CD14-positive monocyte (primary cell): ENCODE results near the gene SCYL1. TPM values are rescaled to one million over a fixed set of nuclear protein-coding genes. Genes with fewer than 3 reads are reported as not detected.

Experiments used
- DNase-seq, 3 donors: peaks; one replicate each; pipeline ENCODE4 v3.0.0-alpha.2; 2011 to 2022
- H2AFZ ChIP-seq: 2 replicates; pipeline ENCODE4 v1.6.0; 2012; ENCODE audit warnings: mild to moderate bottlenecking, low read depth, low read length, inconsistent platforms; ENCODE audit not compliant: insufficient read depth, poor library complexity, severe bottlenecking
- H3K27ac ChIP-seq, 2 donors: 1 replicate in 1 of 2; 2 replicates in 1 of 2; pipeline ENCODE4 v1.5.1; 2012 to 2013; ENCODE audit warnings: low read length in 2 of 2, control low read depth in 1 of 2, inconsistent platforms in 1 of 2, low read depth in 1 of 2, mild to moderate bottlenecking in 1 of 2
- H3K27me3 ChIP-seq, 2 donors: one replicate each; pipeline versions ENCODE4 v1.6.0 to v1.6.1; 2011 to 2013; ENCODE audit warnings: low read length in 2 of 2; ENCODE audit not compliant: control insufficient read depth in 2 of 2, insufficient read depth in 2 of 2
- H3K36me3 ChIP-seq, 2 donors: replicated peaks in 1 of 2; 1 replicate in 1 of 2; 2 replicates in 1 of 2; pipeline versions ENCODE4 v1.5.1 to v1.6.1; 2012 to 2013; ENCODE audit warnings: low read length in 2 of 2, control low read depth in 1 of 2, inconsistent platforms in 1 of 2, mild to moderate bottlenecking in 1 of 2; ENCODE audit not compliant: insufficient read depth in 2 of 2, control insufficient read depth in 1 of 2
- H3K4me1 ChIP-seq, 2 donors: 1 replicate in 1 of 2; 2 replicates in 1 of 2; pipeline versions ENCODE4 v1.5.1 to v1.6.1; 2012 to 2013; ENCODE audit warnings: low read length in 2 of 2, control low read depth in 1 of 2, inconsistent platforms in 1 of 2, mild to moderate bottlenecking in 1 of 2, moderate library complexity in 1 of 2; ENCODE audit not compliant: insufficient read depth in 2 of 2, control insufficient read depth in 1 of 2
- H3K4me2 ChIP-seq: replicated peaks from 2 replicates; pipeline ENCODE3; 2012; ENCODE audit warnings: low read length, moderate library complexity, mild to moderate bottlenecking; ENCODE audit not compliant: poor library complexity, severe bottlenecking; ENCODE audit errors: extremely low read depth
- H3K4me3 ChIP-seq, 3 experiments: fragments of 200-600 bp in 1 of 3; sonication (generic) in 1 of 3; replicated peaks in 1 of 3; 1 replicate in 2 of 3; 2 replicates in 1 of 3; pipeline ENCODE4 v1.5.1; 2011 to 2013; ENCODE audit warnings: low read length in 3 of 3, mild to moderate bottlenecking in 3 of 3, control low read depth in 2 of 3, low read depth in 2 of 3, inconsistent platforms in 1 of 3, moderate library complexity in 1 of 3
- H3K79me2 ChIP-seq: 2 replicates; pipeline ENCODE4 v1.6.0; 2012; ENCODE audit warnings: mild to moderate bottlenecking, control low read depth, inconsistent platforms, low read length, moderate library complexity; ENCODE audit not compliant: insufficient read depth
- H3K9ac ChIP-seq: 2 replicates; pipeline ENCODE4 v1.6.0; 2017; ENCODE audit warnings: low read length, mild to moderate bottlenecking; ENCODE audit not compliant: insufficient read depth, poor library complexity, severe bottlenecking
- H3K9me3 ChIP-seq, 2 donors: replicated peaks in 1 of 2; 1 replicate in 1 of 2; 2 replicates in 1 of 2; pipeline versions ENCODE4 v1.5.1 to v1.6.1; 2012 to 2013; ENCODE audit warnings: low read length in 2 of 2, control low read depth in 1 of 2; ENCODE audit not compliant: control insufficient read depth in 1 of 2, insufficient read depth in 1 of 2
- H4K20me1 ChIP-seq: 2 replicates; pipeline ENCODE4 v1.6.0; 2012; ENCODE audit warnings: mild to moderate bottlenecking, low read length, control low read depth, moderate library complexity; ENCODE audit not compliant: insufficient read depth
- H3K27ac Mint-ChIP-seq, 7 donors: one replicate each; pipeline ENCODE4 v1.8.0; 2020; ENCODE audit warnings: mild to moderate bottlenecking in 7 of 7, mixed read lengths in 7 of 7, moderate library complexity in 6 of 7, inconsistent platforms in 2 of 7
- H3K27me3 Mint-ChIP-seq, 3 donors: one replicate each; pipeline ENCODE4 v1.8.0; 2021 to 2022; ENCODE audit warnings: low read depth in 3 of 3, mild to moderate bottlenecking in 3 of 3, mixed read lengths in 3 of 3, moderate library complexity in 3 of 3, inconsistent platforms in 1 of 3
- H3K36me3 Mint-ChIP-seq, 2 donors: one replicate each; pipeline ENCODE4 v1.8.0; 2020; ENCODE audit warnings: mixed read lengths in 2 of 2, inconsistent platforms in 1 of 2, mild to moderate bottlenecking in 1 of 2
- H3K4me1 Mint-ChIP-seq: one replicate; pipeline ENCODE4 v1.8.0; 2020; ENCODE audit warnings: mild to moderate bottlenecking, mixed read lengths
- H3K4me3 Mint-ChIP-seq, 2 donors: one replicate each; pipeline ENCODE4 v1.8.0; 2020; ENCODE audit warnings: mild to moderate bottlenecking in 2 of 2, mixed read lengths in 2 of 2, moderate library complexity in 1 of 2
- H3K9me3 Mint-ChIP-seq, 7 donors: one replicate each; pipeline ENCODE4 v1.8.0; 2020 to 2022; ENCODE audit warnings: mixed read lengths in 7 of 7, mild to moderate bottlenecking in 6 of 7, moderate library complexity in 6 of 7, inconsistent platforms in 2 of 7
- CTCF ChIP-seq: fragments of 200-600 bp; IDR thresholded peaks from one replicate; pipeline ENCODE4 v1.8.0; 2022; ENCODE audit warnings: antibody characterized with exemption, mild to moderate bottlenecking
- WGBS: methylation state at CpG from one replicate; pipeline ENCODE4 v1.1.5; 2013; ENCODE audit warnings: missing lambda C conversion rate; ENCODE audit not compliant: insufficient coverage; 5-methylcytosine and 5-hydroxymethylcytosine counted together
- intact Hi-C, 2 donors: fragments of 100-400 bp; cut with micrococcal nuclease; formaldehyde crosslinking; loops; one replicate each; pipeline versions ENCODE4 v1.15.0 to v1.15.1; 2023
- polyA plus RNA-seq, 3 donors: library from polyadenylated mRNA; depleted of rRNA in 1 of 3; unstranded in 2 of 3; stranded (reverse) in 1 of 3; fragments of 300-500 nt in 2 of 3; fragments of >200 nt in 1 of 3; fragmentation: Illumina TruSeq in 2 of 3; gene quantifications; 1 replicate in 2 of 3; 2 replicates in 1 of 3; pipeline ENCODE4 v1.2.3, GENCODE V29; 2012 to 2021

SCYL1 gene
- polyA plus RNA-seq, 3 donors: 18.6 to 71.6 (median 29.7) TPM

- 100% methylated on average over 1 of the region's 8 CpGs for WGBS
- Mint-ChIP-seq H3K4me3 (no peak overlapping the region), H3K4me1 (peaks cover 49% of the 10 kb centered on the region), H3K27ac (peak overlapping the region in 2 of 7 donors; percentile 80 to 90), H3K9me3 (peaks cover 0 to 2% (median 0%) of the 10 kb centered on the region in 7 donors), H3K36me3 (peaks cover 62 to 74% of the 10 kb centered on the region in 2 donors), H3K27me3 (peaks cover 0 to 2% (median 0%) of the 10 kb centered on the region in 3 donors)
- Histone ChIP-seq H3K79me2 (peaks cover 96% of the 10 kb centered on the region), H3K9ac (no peak overlapping the region), H3K9me3 (no peaks in the 10 kb centered on the region), H3K4me3 (no peak overlapping the region), H3K27ac (peak overlapping the region in 1 of 2 donors; percentile 42), H3K4me2 (no peak overlapping the region), H4K20me1 (peaks cover 92% of the 10 kb centered on the region), H3K27me3 (no peaks in the 10 kb centered on the region), H3K4me1 (peaks cover 32 to 59% of the 10 kb centered on the region in 2 donors), H3K36me3 (peaks cover 71 to 73% of the 10 kb centered on the region in 2 donors), H2AFZ (no peak overlapping the region)
- intact Hi-C loops: no loop called here
- no peak for TF ChIP-seq CTCF
- no peak for DNase-seq
Measured at GRCh38 chr11:65580756-65581155, 55.9 kb downstream of the SCYL1 start.

GRCh38 chr11:65581928-65582327 lies 57.0 kb downstream of the SCYL1 start:
- peaks cover 77 to 82% of the 10 kb centered on the region in 2 donors for H3K36me3 ChIP-seq
- no peak overlapping the region for H2AFZ ChIP-seq
- H3K27ac ChIP-seq: peak overlapping the region; percentile 1 to 42
- H3K4me2 ChIP-seq: no peak overlapping the region
- no peaks in the 10 kb centered on the region for H3K27me3 ChIP-seq
- H3K4me3 ChIP-seq: no peak overlapping the region
- peaks cover 69 to 79% of the 10 kb centered on the region in 2 donors for H3K36me3 Mint-ChIP-seq
- 100% methylated on average over 3 of the region's 3 CpGs for WGBS
- no peaks in the 10 kb centered on the region for H3K9me3 ChIP-seq
- DNase-seq: no peak
- peaks cover 0 to 2% (median 0%) of the 10 kb centered on the region in 7 donors for H3K9me3 Mint-ChIP-seq
- H3K27ac Mint-ChIP-seq: peak overlapping the region in 6 of 7 donors; percentile 22 to 82 (median 68)
- no peak overlapping the region for H3K9ac ChIP-seq
- H3K4me1 Mint-ChIP-seq: peaks cover 61% of the 10 kb centered on the region
- H3K79me2 ChIP-seq: peaks cover 97% of the 10 kb centered on the region
- intact Hi-C loops: no loop called here
- peaks cover 41 to 68% of the 10 kb centered on the region in 2 donors for H3K4me1 ChIP-seq
- H3K4me3 Mint-ChIP-seq: no peak overlapping the region
- H4K20me1 ChIP-seq: peaks cover 96% of the 10 kb centered on the region
- no peak for TF ChIP-seq CTCF
- peaks cover 0 to 2% (median 0%) of the 10 kb centered on the region in 3 donors for H3K27me3 Mint-ChIP-seq
